ENCODE results near the gene SRRD.

Gene SRRD

DNA sequence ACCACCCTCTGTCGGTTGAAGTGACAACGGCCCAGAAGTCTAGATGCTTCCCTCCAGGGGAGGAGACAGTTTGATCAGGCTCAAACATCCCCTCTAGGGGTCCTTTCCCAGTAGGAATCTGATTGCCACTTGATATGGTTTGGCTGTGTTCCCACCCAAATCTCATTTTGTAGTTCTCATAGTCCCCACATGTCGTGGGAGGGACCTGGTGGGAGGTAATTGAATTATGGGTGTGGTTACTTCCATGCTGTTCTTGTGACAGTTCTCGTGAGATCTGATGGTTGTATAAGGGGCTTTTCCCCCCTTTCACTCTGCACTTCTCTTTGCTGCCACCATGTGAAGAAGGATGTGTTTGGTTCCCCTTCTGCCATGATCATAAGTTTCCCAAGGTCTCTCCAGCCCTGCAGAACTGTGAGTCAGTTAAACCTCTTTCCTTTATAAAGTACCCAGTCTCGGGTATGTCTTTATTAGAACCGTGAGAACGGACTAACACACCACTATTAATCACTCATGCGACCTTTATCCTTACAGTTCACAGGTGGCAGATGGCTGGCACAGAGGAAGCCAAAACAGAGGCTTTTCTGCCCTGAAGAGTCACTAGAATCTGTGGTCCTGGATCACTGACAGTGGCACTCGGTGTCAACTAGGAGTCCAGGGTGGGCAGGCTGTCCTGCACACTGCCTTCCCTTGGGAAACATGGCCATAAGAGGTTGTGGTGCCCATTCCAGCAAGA is 33.1 kb upstream of the SRRD start:
- no peak for DNase-seq (ENCODE audit: low read depth, low spot score)
- Histone ChIP-seq H3K9ac (ENCODE audit: insufficient read length) (no peak overlapping the region), H3K4me3 (no peak overlapping the region), H3K27ac (no peak overlapping the region), H3K36me3 (ENCODE audit: insufficient read depth, low read length) (peaks cover 27% of the 10 kb centered on the region), H3K9me3 (ENCODE audit: low read depth, low read length) (no peaks in the 10 kb centered on the region)
- no peak for TF ChIP-seq POLR2AphosphoS5 (IDR thresholded peaks at IDR 0.05; ENCODE audit: borderline replicate concordance, low read depth, low read length)
- no peak for TF ChIP-seq FOXP2 (optimal IDR thresholded peaks at IDR 0.05; ENCODE audit: control extremely low read depth, extremely low read length, insufficient read depth)
- no peak for TF ChIP-seq EZH2 (IDR thresholded peaks at IDR 0.05)

DNA sequence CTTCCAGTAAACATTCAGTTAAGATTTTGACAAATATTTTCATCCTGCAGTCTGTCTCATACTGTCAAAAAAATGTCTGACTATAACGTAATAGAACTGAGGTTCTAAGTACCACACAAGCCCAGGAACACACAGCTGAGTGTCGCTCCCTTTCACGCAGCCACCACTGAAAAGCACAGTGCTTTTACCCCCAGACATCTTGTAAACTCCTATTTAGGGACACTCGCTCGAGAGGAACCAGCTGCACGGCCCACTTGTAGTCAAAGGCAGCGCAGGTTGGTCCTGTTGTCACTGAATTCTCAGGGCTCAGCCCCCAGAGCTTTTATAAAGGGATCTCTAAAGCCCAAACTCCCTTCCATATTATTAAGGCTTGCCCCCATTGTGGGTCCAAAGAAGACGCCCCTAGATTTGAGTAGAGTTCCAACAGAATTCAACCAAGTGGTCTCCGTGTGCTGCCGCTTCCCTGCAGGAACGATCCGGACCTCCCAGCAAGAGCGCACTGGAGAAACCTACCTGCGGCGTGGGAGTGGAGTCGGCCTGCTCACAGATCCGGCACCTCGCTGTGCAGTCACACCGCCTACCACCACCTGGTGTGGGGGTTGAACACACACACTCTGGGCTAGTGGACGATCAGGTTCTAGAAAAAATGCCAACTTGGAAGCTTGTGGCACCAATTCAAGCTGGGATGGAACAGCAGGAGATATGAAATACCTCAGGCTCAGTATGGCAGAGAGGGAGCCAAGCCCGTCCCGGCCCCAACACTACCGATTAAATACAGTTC is 31.3 kb upstream of the SRRD start:
- TF ChIP-seq EZH2 (IDR thresholded peaks at IDR 0.05): no peak
- TF ChIP-seq FOXP2 (optimal IDR thresholded peaks at IDR 0.05; ENCODE audit: control extremely low read depth, extremely low read length, insufficient read depth): no peak
- TF ChIP-seq POLR2AphosphoS5 (IDR thresholded peaks at IDR 0.05; ENCODE audit: borderline replicate concordance, low read depth, low read length): no peak
- no peaks in the 10 kb centered on the region for H3K9me3 ChIP-seq (ENCODE audit: low read depth, low read length)
- H3K9ac ChIP-seq (ENCODE audit: insufficient read length): no peak overlapping the region
- no peak for DNase-seq (ENCODE audit: low read depth, low spot score)
- H3K4me3 ChIP-seq: no peak overlapping the region
- peaks cover 32% of the 10 kb centered on the region for H3K36me3 ChIP-seq (ENCODE audit: insufficient read depth, low read length)
- no peak overlapping the region for H3K27ac ChIP-seq

DNA sequence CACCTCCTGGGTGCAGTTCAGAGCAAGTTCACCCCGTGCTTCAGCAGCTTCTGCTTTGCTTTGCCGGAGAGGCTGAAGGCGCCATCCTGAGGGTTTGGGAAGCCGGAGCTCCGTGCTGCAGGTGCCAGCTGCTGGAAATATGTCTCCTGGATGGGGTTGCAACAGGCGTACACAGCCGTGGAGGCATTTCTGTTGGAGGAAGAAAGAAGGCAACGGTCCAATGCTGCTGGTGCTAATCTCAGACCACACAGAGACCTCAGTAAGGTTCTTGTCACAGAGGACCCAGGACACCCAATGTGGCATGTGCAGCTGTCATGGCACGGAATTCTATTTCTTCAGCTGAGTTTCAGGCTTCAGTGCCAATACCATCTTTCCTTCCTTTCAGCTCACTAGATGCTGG is 30.5 kb upstream of the SRRD start:
- no peak for TF ChIP-seq EZH2 (IDR thresholded peaks at IDR 0.05)
- TF ChIP-seq POLR2AphosphoS5 (IDR thresholded peaks at IDR 0.05; ENCODE audit: borderline replicate concordance, low read depth, low read length): no peak
- no peak for TF ChIP-seq FOXP2 (optimal IDR thresholded peaks at IDR 0.05; ENCODE audit: control extremely low read depth, extremely low read length, insufficient read depth)
- no peak overlapping the region for H3K27ac ChIP-seq
- no peak overlapping the region for H3K9ac ChIP-seq (ENCODE audit: insufficient read length)
- no peak for DNase-seq (ENCODE audit: low read depth, low spot score)
- no peaks in the 10 kb centered on the region for H3K9me3 ChIP-seq (ENCODE audit: low read depth, low read length)
- H3K4me3 ChIP-seq: no peak overlapping the region
- peaks cover 40% of the 10 kb centered on the region for H3K36me3 ChIP-seq (ENCODE audit: insufficient read depth, low read length)

DNA sequence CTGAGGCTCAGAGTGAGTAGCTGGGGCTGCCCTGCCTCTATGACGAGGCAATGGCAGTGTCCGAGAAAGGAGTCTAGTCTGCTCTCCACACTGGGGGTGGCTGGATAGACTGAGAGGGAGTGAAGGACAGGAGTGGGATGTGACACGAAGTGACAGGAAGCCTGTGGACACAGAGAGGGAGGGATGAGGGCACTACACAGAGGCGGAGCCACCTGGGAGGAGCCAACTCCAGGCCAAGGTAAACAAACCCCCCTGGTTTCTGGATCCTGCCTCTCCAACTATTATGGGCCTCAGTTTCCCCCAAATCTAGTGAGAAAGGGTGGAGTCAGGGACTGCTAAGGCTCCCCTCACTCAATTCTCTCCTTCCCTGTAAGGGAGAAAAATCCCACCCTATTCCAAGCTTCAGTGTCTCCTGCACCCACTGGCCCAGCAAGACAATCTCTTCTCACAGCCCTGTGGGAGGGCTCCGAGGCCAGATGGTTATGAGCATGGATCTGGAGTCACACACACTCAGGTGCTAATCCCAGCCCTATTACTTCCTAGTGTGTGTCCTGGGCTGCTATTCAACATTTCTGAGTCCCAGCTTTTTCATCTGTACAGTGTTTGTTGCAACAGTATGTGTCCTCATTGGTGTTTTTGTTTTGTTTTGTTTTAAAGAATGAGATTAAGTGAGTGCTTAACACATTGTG is 29.7 kb upstream of the SRRD start:
- DNase-seq (ENCODE audit: low read depth, low spot score): no peak
- Histone ChIP-seq H3K27ac (no peak overlapping the region), H3K9me3 (ENCODE audit: low read depth, low read length) (no peaks in the 10 kb centered on the region), H3K36me3 (ENCODE audit: insufficient read depth, low read length) (peaks cover 44% of the 10 kb centered on the region), H3K4me3 (no peak overlapping the region), H3K9ac (ENCODE audit: insufficient read length) (no peak overlapping the region)
- no peak for TF ChIP-seq EZH2 (IDR thresholded peaks at IDR 0.05)
- TF ChIP-seq FOXP2 (optimal IDR thresholded peaks at IDR 0.05; ENCODE audit: control extremely low read depth, extremely low read length, insufficient read depth): no peak
- TF ChIP-seq POLR2AphosphoS5 (IDR thresholded peaks at IDR 0.05; ENCODE audit: borderline replicate concordance, low read depth, low read length): no peak

DNA sequence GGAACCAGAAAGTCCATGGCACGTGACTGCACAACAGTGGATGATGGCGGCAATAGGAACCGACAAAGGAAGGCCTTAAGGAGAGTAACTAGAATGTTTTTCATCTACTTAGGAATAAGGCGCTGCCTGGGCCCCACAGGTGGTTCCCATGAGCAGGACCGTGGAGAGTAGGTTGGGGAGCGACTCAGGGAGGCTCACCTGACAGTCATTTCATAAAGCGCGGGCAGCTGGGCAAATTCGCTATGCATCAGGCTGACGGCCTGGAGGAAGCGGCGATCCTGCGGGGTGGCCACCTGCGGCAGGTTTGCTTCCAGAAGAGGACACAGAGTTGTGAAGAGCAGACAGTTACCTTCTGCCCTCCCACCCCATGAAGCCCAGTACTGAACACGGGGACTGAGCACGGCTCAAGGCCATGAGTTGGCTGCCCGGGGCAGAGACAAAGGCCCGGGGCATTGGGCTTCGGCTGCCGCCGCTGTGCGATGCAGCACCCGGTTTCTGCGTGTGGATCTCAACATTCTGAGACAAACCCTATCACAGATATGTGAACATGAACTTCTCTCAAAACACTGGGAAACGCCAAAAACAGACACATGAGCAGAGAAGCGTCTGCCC is 25.9 kb upstream of the SRRD start:
- no peaks in the 10 kb centered on the region for H3K9me3 ChIP-seq (ENCODE audit: low read depth, low read length)

DNA sequence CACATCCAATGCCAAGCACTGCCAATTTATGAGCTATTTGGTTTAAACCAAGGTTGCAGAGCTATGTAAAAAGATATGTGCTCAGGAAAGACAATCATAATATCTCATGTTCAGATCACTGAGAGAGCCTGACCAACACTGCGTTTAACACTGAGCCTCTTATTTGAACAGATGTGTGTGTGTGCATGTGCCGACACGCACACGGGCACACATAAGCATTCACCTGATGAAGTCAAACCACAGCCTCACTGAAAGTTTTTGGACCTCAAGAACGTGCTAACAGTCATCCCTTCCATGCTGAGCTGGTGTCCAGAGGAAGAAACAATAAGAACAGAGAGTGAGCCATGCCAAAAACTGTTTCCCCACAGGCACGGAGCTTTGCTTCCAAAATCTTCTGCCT is 23.5 kb upstream of the SRRD start:
- H3K36me3 ChIP-seq (ENCODE audit: insufficient read depth, low read length): peaks cover 60% of the 10 kb centered on the region
- no peak for DNase-seq (ENCODE audit: low read depth, low spot score)
- no peak overlapping the region for H3K9ac ChIP-seq (ENCODE audit: insufficient read length)
- H3K4me3 ChIP-seq: no peak overlapping the region
- no peak overlapping the region for H3K27ac ChIP-seq
- no peak for TF ChIP-seq POLR2AphosphoS5 (IDR thresholded peaks at IDR 0.05; ENCODE audit: borderline replicate concordance, low read depth, low read length)
- no peak for TF ChIP-seq EZH2 (IDR thresholded peaks at IDR 0.05)
- no peak for TF ChIP-seq FOXP2 (optimal IDR thresholded peaks at IDR 0.05; ENCODE audit: control extremely low read depth, extremely low read length, insufficient read depth)
- no peaks in the 10 kb centered on the region for H3K9me3 ChIP-seq (ENCODE audit: low read depth, low read length)

More for the DNA sequence above, 25.9 kb upstream of the SRRD start:
- TF ChIP-seq EZH2 (IDR thresholded peaks at IDR 0.05) (no peak), FOXP2 (optimal IDR thresholded peaks at IDR 0.05; ENCODE audit: control extremely low read depth, extremely low read length, insufficient read depth) (no peak)
- Histone ChIP-seq H3K27ac (no peak overlapping the region), H3K9ac (ENCODE audit: insufficient read length) (no peak overlapping the region), H3K36me3 (ENCODE audit: insufficient read depth, low read length) (peaks cover 50% of the 10 kb centered on the region), H3K4me3 (no peak overlapping the region)
- DNase-seq (ENCODE audit: low read depth, low spot score): no peak

DNA sequence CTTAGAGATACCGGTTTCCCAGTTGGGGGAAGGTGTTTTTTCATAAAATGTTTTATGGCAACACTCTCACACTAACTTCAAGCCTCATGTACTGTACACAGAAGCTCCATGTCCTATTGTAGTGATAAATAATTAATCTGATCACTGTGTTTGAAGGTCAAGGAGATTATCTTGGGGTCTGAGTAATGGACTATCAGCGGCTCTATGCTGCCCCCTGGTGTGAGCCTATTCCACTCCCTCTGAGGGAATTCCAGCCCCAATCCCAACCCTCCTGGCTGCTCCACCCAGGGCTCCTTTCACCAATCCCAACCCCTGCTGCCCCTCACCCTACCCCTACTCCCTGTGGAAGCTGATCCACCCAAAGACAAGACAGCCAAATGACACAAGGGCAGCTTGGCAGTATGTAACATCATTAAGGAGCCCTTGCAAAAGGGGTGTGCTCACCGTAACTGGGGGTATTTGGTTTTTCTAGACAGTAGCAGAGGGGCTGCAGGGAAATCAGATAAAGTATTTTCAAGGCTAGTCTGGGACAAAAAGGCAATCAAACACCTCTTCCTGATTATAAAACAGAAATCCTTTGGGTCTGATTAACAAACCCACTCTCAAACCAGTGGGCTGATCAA is 22.4 kb upstream of the SRRD start:
- Histone ChIP-seq H3K9ac (ENCODE audit: insufficient read length) (no peak overlapping the region), H3K9me3 (ENCODE audit: low read depth, low read length) (no peaks in the 10 kb centered on the region), H3K4me3 (no peak overlapping the region), H3K36me3 (ENCODE audit: insufficient read depth, low read length) (peaks cover 66% of the 10 kb centered on the region), H3K27ac (no peak overlapping the region)
- DNase-seq (ENCODE audit: low read depth, low spot score): no peak
- TF ChIP-seq EZH2 (IDR thresholded peaks at IDR 0.05) (no peak), POLR2AphosphoS5 (IDR thresholded peaks at IDR 0.05; ENCODE audit: borderline replicate concordance, low read depth, low read length) (no peak), FOXP2 (optimal IDR thresholded peaks at IDR 0.05; ENCODE audit: control extremely low read depth, extremely low read length, insufficient read depth) (no peak)

Measured in SK-N-MC (cell line).